Suprapubic skin (tissue), 4 donors: ENCODE data around the gene SNX9. TPM values are rescaled to one million over a fixed set of nuclear protein-coding genes. Genes with fewer than 3 reads are reported as not detected.

Source experiments
- DNase-seq, 2 donors: peaks; one replicate each; pipeline ENCODE4 v3.0.0-alpha.2; 2019; ENCODE audit warnings: low spot score in 2 of 2
- H3K27ac ChIP-seq: fragments of 200-600 bp; sonication (generic); one replicate; pipeline ENCODE4 v1.5.1; 2019
- H3K27me3 ChIP-seq: fragments of 200-600 bp; sonication (generic); one replicate; pipeline ENCODE4 v1.5.1; 2019
- H3K36me3 ChIP-seq: fragments of 200-600 bp; sonication (generic); one replicate; pipeline ENCODE4 v1.5.1; 2019
- H3K4me1 ChIP-seq: fragments of 200-600 bp; sonication (generic); one replicate; pipeline ENCODE4 v1.5.1; 2019
- H3K4me3 ChIP-seq: fragments of 200-600 bp; sonication (generic); one replicate; pipeline ENCODE4 v1.5.1; 2019; ENCODE audit warnings: mild to moderate bottlenecking
- H3K9me3 ChIP-seq: fragments of 200-600 bp; sonication (generic); one replicate; pipeline ENCODE4 v1.5.1; 2019
- EP300 ChIP-seq: sonication (generic); formaldehyde crosslinking; IDR thresholded peaks from one replicate; pipeline ENCODE4 v1.6.1; 2017; ENCODE audit warnings: antibody characterized with exemption
- POLR2A ChIP-seq, 2 donors: fragments of 450-650 bp; IDR thresholded peaks; one replicate each; pipeline ENCODE4 v1.6.1; 2017; ENCODE audit warnings: antibody characterized with exemption in 2 of 2, mild to moderate bottlenecking in 2 of 2, moderate library complexity in 2 of 2
- POLR2AphosphoS5 ChIP-seq, 3 donors: sonication (generic); formaldehyde crosslinking; IDR thresholded peaks; one replicate each; pipeline ENCODE4 v1.6.1; 2017; ENCODE audit warnings: antibody characterized with exemption in 3 of 3
- WGBS: methylation state at CpG from one replicate; pipeline ENCODE4 v1.1.5; 2018; 5-methylcytosine and 5-hydroxymethylcytosine counted together
- total RNA-seq, 4 donors: library from RNA; depleted of rRNA; stranded (reverse); fragments of >200 nt; gene quantifications; one replicate each; pipeline ENCODE4 v1.1.0, GENCODE V29; 2016
- TF ChIP-seq, protein P1 (sequence below), 2 donors: fragments of 200-600 bp in 1 of 2; fragments of 450-650 bp in 1 of 2; sonication (generic) in 1 of 2; IDR thresholded peaks; one replicate each; pipeline ENCODE4 v1.5.1; 2016 to 2019; ENCODE audit warnings: antibody characterized with exemption in 2 of 2, mild to moderate bottlenecking in 1 of 2, moderate library complexity in 1 of 2

Gene SNX9
- total RNA-seq, 4 donors from 2014 or later = 30.4 to 44.2 (median 35.8) TPM

GRCh38 chr6:157879034-157879872 is 56.2 kb downstream of the SNX9 start:
- H3K4me1 ChIP-seq = no peaks in the 10 kb centered on the region
- WGBS = 95% methylated on average over 12 of the region's 12 CpGs
- H3K4me3 ChIP-seq = no peak overlapping the region
- no peaks in the 10 kb centered on the region for H3K9me3 ChIP-seq
- no peak overlapping the region for H3K27ac ChIP-seq
- peaks cover 49% of the 10 kb centered on the region for H3K36me3 ChIP-seq
- DNase-seq = no peak
- TF ChIP-seq, protein P1, sequence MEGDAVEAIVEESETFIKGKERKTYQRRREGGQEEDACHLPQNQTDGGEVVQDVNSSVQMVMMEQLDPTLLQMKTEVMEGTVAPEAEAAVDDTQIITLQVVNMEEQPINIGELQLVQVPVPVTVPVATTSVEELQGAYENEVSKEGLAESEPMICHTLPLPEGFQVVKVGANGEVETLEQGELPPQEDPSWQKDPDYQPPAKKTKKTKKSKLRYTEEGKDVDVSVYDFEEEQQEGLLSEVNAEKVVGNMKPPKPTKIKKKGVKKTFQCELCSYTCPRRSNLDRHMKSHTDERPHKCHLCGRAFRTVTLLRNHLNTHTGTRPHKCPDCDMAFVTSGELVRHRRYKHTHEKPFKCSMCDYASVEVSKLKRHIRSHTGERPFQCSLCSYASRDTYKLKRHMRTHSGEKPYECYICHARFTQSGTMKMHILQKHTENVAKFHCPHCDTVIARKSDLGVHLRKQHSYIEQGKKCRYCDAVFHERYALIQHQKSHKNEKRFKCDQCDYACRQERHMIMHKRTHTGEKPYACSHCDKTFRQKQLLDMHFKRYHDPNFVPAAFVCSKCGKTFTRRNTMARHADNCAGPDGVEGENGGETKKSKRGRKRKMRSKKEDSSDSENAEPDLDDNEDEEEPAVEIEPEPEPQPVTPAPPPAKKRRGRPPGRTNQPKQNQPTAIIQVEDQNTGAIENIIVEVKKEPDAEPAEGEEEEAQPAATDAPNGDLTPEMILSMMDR (IDR thresholded peaks at IDR 0.05) = no peak
- TF ChIP-seq POLR2AphosphoS5 (IDR thresholded peaks at IDR 0.05) = no peak
- no peaks in the 10 kb centered on the region for H3K27me3 ChIP-seq

GRCh38 chr6:157879873-157880254 is 56.8 kb downstream of the SNX9 start:
- 79% methylated on average over 2 of the region's 2 CpGs for WGBS
- Histone ChIP-seq H3K36me3 (peaks cover 46% of the 10 kb centered on the region), H3K27me3 (no peaks in the 10 kb centered on the region), H3K9me3 (no peaks in the 10 kb centered on the region), H3K4me3 (no peak overlapping the region), H3K27ac (no peak overlapping the region), H3K4me1 (no peaks in the 10 kb centered on the region)
- no peak for DNase-seq
- TF ChIP-seq, protein P1 (IDR thresholded peaks at IDR 0.05) = no peak
- TF ChIP-seq POLR2A (IDR thresholded peaks at IDR 0.05) (no peak), EP300 (no peak), POLR2AphosphoS5 (IDR thresholded peaks at IDR 0.05) (no peak)

GRCh38 chr6:157880534-157880933 is 57.5 kb downstream of the SNX9 start:
- DNase-seq = no peak
- 89% methylated on average over 3 of the region's 3 CpGs for WGBS
- no peak for TF ChIP-seq POLR2A (IDR thresholded peaks at IDR 0.05)
- no peak for TF ChIP-seq POLR2AphosphoS5 (IDR thresholded peaks at IDR 0.05)
- TF ChIP-seq, protein P1 (IDR thresholded peaks at IDR 0.05) = no peak
- no peak for TF ChIP-seq EP300

DNA sequence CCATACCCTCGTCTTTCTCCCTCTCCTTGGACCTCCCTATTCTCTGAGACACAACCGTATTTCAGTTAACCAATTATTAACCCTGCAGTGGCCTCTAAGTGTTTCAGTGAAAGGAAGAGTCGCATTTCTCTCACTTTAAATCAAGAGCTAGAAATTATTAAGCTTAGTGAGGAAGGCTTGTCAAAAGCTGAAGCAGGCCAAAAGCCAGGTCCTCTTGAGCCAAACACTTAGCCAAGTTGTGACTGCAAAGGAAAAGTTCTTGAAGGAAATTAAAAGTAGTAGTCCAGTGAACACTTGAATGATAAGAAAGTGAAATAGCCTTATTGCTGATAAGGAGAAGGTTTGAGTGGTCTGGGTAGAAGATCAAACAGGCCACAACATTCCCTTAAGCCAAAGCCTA is 58.3 kb downstream of the SNX9 start:
- no peaks in the 10 kb centered on the region for H3K27me3 ChIP-seq
- no peak for DNase-seq
- H3K4me3 ChIP-seq = no peak overlapping the region
- no peaks in the 10 kb centered on the region for H3K4me1 ChIP-seq
- H3K9me3 ChIP-seq = no peaks in the 10 kb centered on the region
- H3K27ac ChIP-seq = no peak overlapping the region
- H3K36me3 ChIP-seq = peaks cover 35% of the 10 kb centered on the region
- TF ChIP-seq POLR2AphosphoS5 (IDR thresholded peaks at IDR 0.05) (no peak), POLR2A (IDR thresholded peaks at IDR 0.05) (no peak), EP300 (no peak)
- TF ChIP-seq, protein P1 (IDR thresholded peaks at IDR 0.05) = no peak
- 75% methylated on average over 3 of the region's 3 CpGs for WGBS

More at GRCh38 chr6:157880534-157880933, 57.5 kb downstream of the SNX9 start:
- Histone ChIP-seq H3K27me3 (no peaks in the 10 kb centered on the region), H3K36me3 (peaks cover 39% of the 10 kb centered on the region), H3K4me3 (no peak overlapping the region), H3K9me3 (no peaks in the 10 kb centered on the region), H3K27ac (no peak overlapping the region), H3K4me1 (no peaks in the 10 kb centered on the region)

DNA sequence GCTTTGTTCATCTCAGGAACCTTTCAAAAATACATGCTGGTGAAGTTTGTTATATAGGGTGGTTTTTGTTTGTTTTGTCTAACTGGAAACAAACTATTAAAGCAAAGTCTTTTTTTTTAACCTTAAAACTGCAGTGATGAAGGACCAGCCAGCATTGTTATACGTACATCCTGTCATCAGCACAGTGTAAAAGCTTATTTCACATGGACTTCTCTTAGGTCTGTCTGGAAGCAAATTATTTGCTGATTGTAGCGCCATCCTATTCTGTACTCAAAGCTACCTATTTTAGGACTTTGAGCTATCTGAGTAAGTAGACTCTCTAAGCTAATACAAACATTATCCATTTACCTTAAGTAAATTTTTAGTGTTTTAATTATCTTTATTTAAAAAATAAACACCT is 61.7 kb downstream of the SNX9 start:
- no peak overlapping the region for H3K4me3 ChIP-seq
- no peaks in the 10 kb centered on the region for H3K27me3 ChIP-seq
- TF ChIP-seq EP300 (no peak), POLR2A (IDR thresholded peaks at IDR 0.05) (no peak), POLR2AphosphoS5 (IDR thresholded peaks at IDR 0.05) (no peak)
- TF ChIP-seq, protein P1 (IDR thresholded peaks at IDR 0.05) = no peak
- no peaks in the 10 kb centered on the region for H3K4me1 ChIP-seq
- no peaks in the 10 kb centered on the region for H3K9me3 ChIP-seq
- peaks cover 37% of the 10 kb centered on the region for H3K36me3 ChIP-seq
- no peak for DNase-seq
- 91% methylated on average over 2 of the region's 2 CpGs for WGBS
- no peak overlapping the region for H3K27ac ChIP-seq
